DMS53 treated with DMSO at 0.1 percent for 48 hours (cell line): ENCODE data around the gene RAD1.

Experiments
- DNase-seq: peaks from one replicate; lab custom pipeline; 2025; ENCODE audit not compliant: unreplicated experiment; lab: John Stamatoyannopoulos, UW

The RAD1 gene

GRCh38 chr5:34867660-34868059 is 47.6 kb downstream of the RAD1 start:
- no peak for DNase-seq

GRCh38 chr5:34866989-34867471 is 48.3 kb downstream of the RAD1 start:
- no peak for DNase-seq

- no peak for DNase-seq
Observed at GRCh38 chr5:34865091-34865490, 50.2 kb downstream of the RAD1 start.

GRCh38 chr5:34863946-34864345 is 51.4 kb downstream of the RAD1 start:
- DNase-seq: no peak

- DNase-seq: no peak
Observed at GRCh38 chr5:34859253-34859652, 56.1 kb downstream of the RAD1 start.

GRCh38 chr5:34858790-34859189 is 56.5 kb downstream of the RAD1 start:
- no peak for DNase-seq

GRCh38 chr5:34857894-34858293 is 57.4 kb downstream of the RAD1 start:
- DNase-seq: no peak

GRCh38 chr5:34857161-34857560 is 58.1 kb downstream of the RAD1 start:
- no peak for DNase-seq
